ENCODE data around the gene MICAL2.

DNA sequence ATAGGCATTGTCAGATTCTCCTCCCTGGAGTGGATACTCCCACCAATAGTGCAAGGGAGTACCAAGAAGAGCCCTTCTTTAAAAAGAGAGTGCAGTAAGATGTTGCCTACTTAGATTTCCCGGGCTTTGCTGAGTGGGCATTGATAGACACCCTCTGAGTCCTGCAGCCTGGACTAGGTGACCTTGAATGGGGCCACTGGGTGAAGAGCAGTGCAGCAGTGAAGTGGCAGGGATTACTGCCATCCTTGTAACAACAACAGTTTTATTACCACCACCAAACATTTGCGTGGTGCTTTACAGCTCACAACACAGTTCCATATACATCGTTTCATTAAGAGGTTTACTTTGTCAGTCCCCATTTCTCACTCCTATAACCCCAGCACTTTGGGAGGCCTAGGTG, 59.4 kb downstream of the MICAL2 start:
- TF ChIP-seq, protein P1, sequence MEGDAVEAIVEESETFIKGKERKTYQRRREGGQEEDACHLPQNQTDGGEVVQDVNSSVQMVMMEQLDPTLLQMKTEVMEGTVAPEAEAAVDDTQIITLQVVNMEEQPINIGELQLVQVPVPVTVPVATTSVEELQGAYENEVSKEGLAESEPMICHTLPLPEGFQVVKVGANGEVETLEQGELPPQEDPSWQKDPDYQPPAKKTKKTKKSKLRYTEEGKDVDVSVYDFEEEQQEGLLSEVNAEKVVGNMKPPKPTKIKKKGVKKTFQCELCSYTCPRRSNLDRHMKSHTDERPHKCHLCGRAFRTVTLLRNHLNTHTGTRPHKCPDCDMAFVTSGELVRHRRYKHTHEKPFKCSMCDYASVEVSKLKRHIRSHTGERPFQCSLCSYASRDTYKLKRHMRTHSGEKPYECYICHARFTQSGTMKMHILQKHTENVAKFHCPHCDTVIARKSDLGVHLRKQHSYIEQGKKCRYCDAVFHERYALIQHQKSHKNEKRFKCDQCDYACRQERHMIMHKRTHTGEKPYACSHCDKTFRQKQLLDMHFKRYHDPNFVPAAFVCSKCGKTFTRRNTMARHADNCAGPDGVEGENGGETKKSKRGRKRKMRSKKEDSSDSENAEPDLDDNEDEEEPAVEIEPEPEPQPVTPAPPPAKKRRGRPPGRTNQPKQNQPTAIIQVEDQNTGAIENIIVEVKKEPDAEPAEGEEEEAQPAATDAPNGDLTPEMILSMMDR (tag by site-specific recombination; IDR thresholded peaks at IDR 0.05) = no peak
- TF ChIP-seq, protein P2, sequence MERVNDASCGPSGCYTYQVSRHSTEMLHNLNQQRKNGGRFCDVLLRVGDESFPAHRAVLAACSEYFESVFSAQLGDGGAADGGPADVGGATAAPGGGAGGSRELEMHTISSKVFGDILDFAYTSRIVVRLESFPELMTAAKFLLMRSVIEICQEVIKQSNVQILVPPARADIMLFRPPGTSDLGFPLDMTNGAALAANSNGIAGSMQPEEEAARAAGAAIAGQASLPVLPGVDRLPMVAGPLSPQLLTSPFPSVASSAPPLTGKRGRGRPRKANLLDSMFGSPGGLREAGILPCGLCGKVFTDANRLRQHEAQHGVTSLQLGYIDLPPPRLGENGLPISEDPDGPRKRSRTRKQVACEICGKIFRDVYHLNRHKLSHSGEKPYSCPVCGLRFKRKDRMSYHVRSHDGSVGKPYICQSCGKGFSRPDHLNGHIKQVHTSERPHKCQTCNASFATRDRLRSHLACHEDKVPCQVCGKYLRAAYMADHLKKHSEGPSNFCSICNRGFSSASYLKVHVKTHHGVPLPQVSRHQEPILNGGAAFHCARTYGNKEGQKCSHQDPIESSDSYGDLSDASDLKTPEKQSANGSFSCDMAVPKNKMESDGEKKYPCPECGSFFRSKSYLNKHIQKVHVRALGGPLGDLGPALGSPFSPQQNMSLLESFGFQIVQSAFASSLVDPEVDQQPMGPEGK (tag by site-specific recombination; IDR thresholded peaks at IDR 0.05) = no peak
- TF ChIP-seq ZNF23 (tag by site-specific recombination; IDR thresholded peaks at IDR 0.05; ENCODE audit: borderline replicate concordance) = no peak
- TF ChIP-seq, protein P3, sequence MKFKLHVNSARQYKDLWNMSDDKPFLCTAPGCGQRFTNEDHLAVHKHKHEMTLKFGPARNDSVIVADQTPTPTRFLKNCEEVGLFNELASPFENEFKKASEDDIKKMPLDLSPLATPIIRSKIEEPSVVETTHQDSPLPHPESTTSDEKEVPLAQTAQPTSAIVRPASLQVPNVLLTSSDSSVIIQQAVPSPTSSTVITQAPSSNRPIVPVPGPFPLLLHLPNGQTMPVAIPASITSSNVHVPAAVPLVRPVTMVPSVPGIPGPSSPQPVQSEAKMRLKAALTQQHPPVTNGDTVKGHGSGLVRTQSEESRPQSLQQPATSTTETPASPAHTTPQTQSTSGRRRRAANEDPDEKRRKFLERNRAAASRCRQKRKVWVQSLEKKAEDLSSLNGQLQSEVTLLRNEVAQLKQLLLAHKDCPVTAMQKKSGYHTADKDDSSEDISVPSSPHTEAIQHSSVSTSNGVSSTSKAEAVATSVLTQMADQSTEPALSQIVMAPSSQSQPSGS (tag by site-specific recombination; IDR thresholded peaks at IDR 0.05; ENCODE audit: low read depth) = no peak
- no peak for TF ChIP-seq SCRT2 (tag by site-specific recombination; IDR thresholded peaks at IDR 0.05)
- TF ChIP-seq ZNF555 (tag by site-specific recombination; conservative IDR thresholded peaks at IDR 0.05) = no peak
- TF ChIP-seq, protein P4, sequence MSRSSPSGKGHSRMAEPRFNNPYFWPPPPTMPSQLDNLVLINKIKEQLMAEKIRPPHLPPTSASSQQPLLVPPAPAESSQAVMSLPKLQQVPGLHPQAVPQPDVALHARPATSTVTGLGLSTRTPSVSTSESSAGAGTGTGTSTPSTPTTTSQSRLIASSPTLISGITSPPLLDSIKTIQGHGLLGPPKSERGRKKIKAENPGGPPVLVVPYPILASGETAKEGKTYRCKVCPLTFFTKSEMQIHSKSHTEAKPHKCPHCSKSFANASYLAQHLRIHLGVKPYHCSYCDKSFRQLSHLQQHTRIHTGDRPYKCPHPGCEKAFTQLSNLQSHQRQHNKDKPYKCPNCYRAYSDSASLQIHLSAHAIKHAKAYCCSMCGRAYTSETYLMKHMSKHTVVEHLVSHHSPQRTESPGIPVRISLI (tag by site-specific recombination; IDR thresholded peaks at IDR 0.05) = no peak
- no peak for TF ChIP-seq ZBTB17 (tag by site-specific recombination; IDR thresholded peaks at IDR 0.05)
- TF ChIP-seq, protein P5, sequence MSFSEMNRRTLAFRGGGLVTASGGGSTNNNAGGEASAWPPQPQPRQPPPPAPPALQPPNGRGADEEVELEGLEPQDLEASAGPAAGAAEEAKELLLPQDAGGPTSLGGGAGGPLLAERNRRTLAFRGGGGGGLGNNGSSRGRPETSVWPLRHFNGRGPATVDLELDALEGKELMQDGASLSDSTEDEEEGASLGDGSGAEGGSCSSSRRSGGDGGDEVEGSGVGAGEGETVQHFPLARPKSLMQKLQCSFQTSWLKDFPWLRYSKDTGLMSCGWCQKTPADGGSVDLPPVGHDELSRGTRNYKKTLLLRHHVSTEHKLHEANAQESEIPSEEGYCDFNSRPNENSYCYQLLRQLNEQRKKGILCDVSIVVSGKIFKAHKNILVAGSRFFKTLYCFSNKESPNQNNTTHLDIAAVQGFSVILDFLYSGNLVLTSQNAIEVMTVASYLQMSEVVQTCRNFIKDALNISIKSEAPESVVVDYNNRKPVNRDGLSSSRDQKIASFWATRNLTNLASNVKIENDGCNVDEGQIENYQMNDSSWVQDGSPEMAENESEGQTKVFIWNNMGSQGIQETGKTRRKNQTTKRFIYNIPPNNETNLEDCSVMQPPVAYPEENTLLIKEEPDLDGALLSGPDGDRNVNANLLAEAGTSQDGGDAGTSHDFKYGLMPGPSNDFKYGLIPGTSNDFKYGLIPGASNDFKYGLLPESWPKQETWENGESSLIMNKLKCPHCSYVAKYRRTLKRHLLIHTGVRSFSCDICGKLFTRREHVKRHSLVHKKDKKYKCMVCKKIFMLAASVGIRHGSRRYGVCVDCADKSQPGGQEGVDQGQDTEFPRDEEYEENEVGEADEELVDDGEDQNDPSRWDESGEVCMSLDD (tag by site-specific recombination; IDR thresholded peaks at IDR 0.05) = no peak
- TF ChIP-seq GLIS2 (tag by site-specific recombination; IDR thresholded peaks at IDR 0.05) = no peak
- TF ChIP-seq ZBTB7A (tag by site-specific recombination; IDR thresholded peaks at IDR 0.05; ENCODE audit: low read depth) = no peak
- no peak for TF ChIP-seq ZNF670 (tag by site-specific recombination; IDR thresholded peaks at IDR 0.05; ENCODE audit: low read depth)
- TF ChIP-seq ZNF175 (tag by site-specific recombination; IDR thresholded peaks at IDR 0.05) = no peak

All from HEK293 (cell line).